UCSD-AML1 (cell line): Measurements from ENCODE around the gene CFAP68.

Source experiments
- DNase-seq: peaks from one replicate; lab custom pipeline; 2025; ENCODE audit not compliant: unreplicated experiment; lab: John Stamatoyannopoulos, UW

CFAP68 gene

GRCh38 chr11:111878849-111879636 is at the start of gene CFAP68, which contains the start of gene FDXACB1:
TSS of gene CFAP68 (plus strand) at chr11:111879541. CDS start at chr11:111879561, 20 bp downstream.
TSS of gene FDXACB1 (minus strand) at chr11:111879165. CDS start at chr11:111879132, 33 bp downstream.
- peak; percentile 96 for DNase-seq

- DNase-seq, result no peak
Observed at GRCh38 chr11:111833524-111833923, 45.8 kb upstream of the CFAP68 start.

GRCh38 chr11:111834432-111835163 is 44.7 kb upstream of the CFAP68 start:
- no peak for DNase-seq

GRCh38 chr11:111835665-111836064 is 43.7 kb upstream of the CFAP68 start:
- no peak for DNase-seq

GRCh38 chr11:111836162-111836561 is 43.2 kb upstream of the CFAP68 start:
- DNase-seq, result no peak

GRCh38 chr11:111836721-111837120 is 42.6 kb upstream of the CFAP68 start:
- DNase-seq, result no peak

GRCh38 chr11:111837366-111837891 is 41.9 kb upstream of the CFAP68 start:
- DNase-seq, result no peak

- no peak for DNase-seq
Observed at GRCh38 chr11:111838054-111838453, 41.3 kb upstream of the CFAP68 start.

GRCh38 chr11:111840143-111840542 is 39.2 kb upstream of the CFAP68 start:
- DNase-seq, result no peak

GRCh38 chr11:111841370-111842053 is 37.8 kb upstream of the CFAP68 start:
- DNase-seq, result peak; percentile 72

GRCh38 chr11:111843661-111844060 is 35.7 kb upstream of the CFAP68 start:
- DNase-seq, result no peak

- DNase-seq, result no peak
Observed at GRCh38 chr11:111845276-111846028, 33.9 kb upstream of the CFAP68 start.

- DNase-seq, result no peak
Observed at GRCh38 chr11:111846063-111846462, 33.3 kb upstream of the CFAP68 start.

GRCh38 chr11:111846636-111847035 is 32.7 kb upstream of the CFAP68 start:
- no peak for DNase-seq

GRCh38 chr11:111849631-111850030 is 29.7 kb upstream of the CFAP68 start:
- no peak for DNase-seq

GRCh38 chr11:111851067-111851466 is 28.3 kb upstream of the CFAP68 start:
- no peak for DNase-seq

- DNase-seq, result no peak
Observed at GRCh38 chr11:111851636-111852035, 27.7 kb upstream of the CFAP68 start.

- DNase-seq, result no peak
Observed at GRCh38 chr11:111852103-111852502, 27.2 kb upstream of the CFAP68 start.

GRCh38 chr11:111855506-111855905 is 23.8 kb upstream of the CFAP68 start:
- no peak for DNase-seq

GRCh38 chr11:111860257-111860656 is 19.1 kb upstream of the CFAP68 start:
- no peak for DNase-seq

- no peak for DNase-seq
Observed at GRCh38 chr11:111870113-111870512, 9.2 kb upstream of the CFAP68 start.
